HepG2 (cell line): ENCODE results near the gene TLCD5. TPM values are rescaled to one million over a fixed set of nuclear protein-coding genes. Genes with fewer than 3 reads are reported as not detected.

Experiments used
- ARNT2 ChIP-seq: sonication (generic); formaldehyde crosslinking; IDR thresholded peaks from 2 replicates; pipeline ENCODE4 v1.8.0; 2022; ENCODE audit warnings: mild to moderate bottlenecking, low read depth, missing genetic modification reagents, moderate library complexity
- ASH2L ChIP-seq: fragments of 300-600, 200-600 bp; sonication (generic); IDR thresholded peaks from 2 replicates; pipeline ENCODE4 v1.7.0; 2017; ENCODE audit warnings: low read depth, mild to moderate bottlenecking, moderate library complexity, mixed read lengths, low read length; ENCODE audit not compliant: insufficient read length
- BORCS8-MEF2B ChIP-seq: sonication (generic); formaldehyde crosslinking; IDR thresholded peaks from 2 replicates; pipeline ENCODE4 v1.8.0; 2022; ENCODE audit warnings: mild to moderate bottlenecking, missing genetic modification reagents
- CAMTA2 ChIP-seq: sonication (generic); formaldehyde crosslinking; IDR thresholded peaks from 2 replicates; pipeline ENCODE4 v1.4.0; 2020; ENCODE audit warnings: mild to moderate bottlenecking, missing genetic modification reagents, borderline replicate concordance
- ETS1 ChIP-seq: sonication (generic); formaldehyde crosslinking; IDR thresholded peaks from 2 replicates; pipeline ENCODE4 v1.4.0; 2020; ENCODE audit warnings: missing genetic modification reagents
- FOXC1 ChIP-seq: sonication (generic); formaldehyde crosslinking; IDR thresholded peaks from 2 replicates; pipeline ENCODE4 v1.8.0; 2022; ENCODE audit warnings: mild to moderate bottlenecking, missing genetic modification reagents, borderline replicate concordance
- FOXK1 ChIP-seq: sonication (generic); formaldehyde crosslinking; IDR thresholded peaks from 2 replicates; pipeline ENCODE4 v1.4.0; 2020; ENCODE audit warnings: low read depth, missing genetic modification reagents, borderline replicate concordance
- GTF2F1 ChIP-seq: fragments of 150-350 bp; IDR thresholded peaks from 2 replicates; pipeline ENCODE4 v1.6.1; 2014; ENCODE audit warnings: low read length
- HNF1A ChIP-seq, 2 experiments: sonication (generic) in 1 of 2; formaldehyde crosslinking in 1 of 2; IDR thresholded peaks; 2 replicates each; pipeline versions ENCODE4 v1.4.0 to v1.6.1; 2016 to 2020; ENCODE audit warnings: borderline replicate concordance in 1 of 2, low read depth in 1 of 2, mild to moderate bottlenecking in 1 of 2, missing genetic modification reagents in 1 of 2
- SRSF4 ChIP-seq: fragments of 200-400 bp; formaldehyde crosslinking; IDR thresholded peaks from one replicate; pipeline ENCODE4 v1.6.1; 2018; ENCODE audit warnings: mild to moderate bottlenecking, low read depth, low read length, moderate library complexity; ENCODE audit not compliant: poor library complexity, severe bottlenecking
- TBX2 ChIP-seq: sonication (generic); formaldehyde crosslinking; IDR thresholded peaks from 2 replicates; pipeline ENCODE4 v1.5.0; 2020; ENCODE audit warnings: missing genetic modification reagents, mild to moderate bottlenecking, borderline replicate concordance
- THAP8 ChIP-seq: sonication (generic); formaldehyde crosslinking; IDR thresholded peaks from 2 replicates; pipeline ENCODE4 v1.5.1; 2020; ENCODE audit warnings: missing genetic modification reagents, mild to moderate bottlenecking, borderline replicate concordance
- ZBTB7B ChIP-seq: sonication (generic); formaldehyde crosslinking; IDR thresholded peaks from 2 replicates; pipeline ENCODE4 v1.4.0; 2020; ENCODE audit warnings: missing genetic modification reagents
- ZFP36L1 ChIP-seq: sonication (generic); formaldehyde crosslinking; IDR thresholded peaks from 2 replicates; pipeline ENCODE4 v1.8.0; 2022; ENCODE audit warnings: mild to moderate bottlenecking, missing genetic modification reagents, moderate library complexity
- ZNF256 ChIP-seq: sonication (generic); formaldehyde crosslinking; conservative IDR thresholded peaks from 2 replicates; pipeline ENCODE4 v1.4.0; 2020; ENCODE audit warnings: missing genetic modification reagents
- ZNF292 ChIP-seq: sonication (generic); formaldehyde crosslinking; IDR thresholded peaks from 2 replicates; pipeline ENCODE4 v1.8.1; 2022; ENCODE audit warnings: mild to moderate bottlenecking, low read depth, missing genetic modification reagents, borderline replicate concordance
- ZNF468 ChIP-seq: sonication (generic); formaldehyde crosslinking; IDR thresholded peaks from 2 replicates; pipeline ENCODE4 v1.8.0; 2022; ENCODE audit warnings: mild to moderate bottlenecking, moderate library complexity, missing genetic modification reagents
- ZNF580 ChIP-seq: IDR thresholded peaks from 2 replicates; pipeline ENCODE4 v1.6.1; 2016; ENCODE audit warnings: low read depth, borderline replicate concordance
- ZNF773 ChIP-seq: sonication (generic); formaldehyde crosslinking; IDR thresholded peaks from 2 replicates; pipeline ENCODE4 v1.4.0; 2020; ENCODE audit warnings: missing genetic modification reagents, borderline replicate concordance
- ZSCAN20 ChIP-seq: sonication (generic); formaldehyde crosslinking; IDR thresholded peaks from 2 replicates; pipeline ENCODE4 v1.4.0; 2020; ENCODE audit warnings: missing genetic modification reagents, mild to moderate bottlenecking, borderline replicate concordance
- polyA plus RNA-seq, 8 experiments: library from polyadenylated mRNA; depleted of rRNA in 3 of 8; stranded (reverse) in 7 of 8; unstranded in 1 of 8; fragments of >200 nt; fragmentation: Illumina TruSeq in 4 of 8; extraction: Trizol in 4 of 8; gene quantifications; 2 replicates each; pipeline versions ENCODE4 v1.2.1 to v1.2.3, GENCODE V29; 2011 to 2016; ENCODE audit warnings: low read depth in 4 of 8, missing spikeins in 1 of 8, mixed read lengths in 1 of 8; ENCODE audit not compliant: insufficient read depth in 1 of 8
- total RNA-seq, 5 experiments: library from RNA; depleted of rRNA; stranded (reverse); fragments of >200 nt; fragmentation: Illumina TruSeq; extraction: Trizol; gene quantifications; 2 replicates each; pipeline ENCODE4 v1.2.3, GENCODE V29; 2016; ENCODE audit warnings: low read depth in 1 of 5

TLCD5 gene
- total and polyA plus RNA-seq, 2 of the 13 experiments (the other 11 are each of a cell fraction or from before 2014, with no cell fraction given), result 6.1 to 7.6 TPM

GRCh38 chr11:120335908-120336640 lies 11.0 kb downstream of the TLCD5 start, which contains the start of gene ARHGEF12 (continued):
- TF ChIP-seq HNF1A (IDR thresholded peaks at IDR 0.05; ENCODE audit: low read depth) (no peak), HNF1A (CRISPR knock-in tag; IDR thresholded peaks at IDR 0.05; ENCODE audit: borderline replicate concordance) (peak; percentile 80; the same call in 1 of the 2 replicates), THAP8 (no peak), ETS1 (CRISPR knock-in tag) (no peak), ZFP36L1 (CRISPR knock-in tag) (peak; percentile 70; the same call in 1 of the 2 replicates), ZNF292 (CRISPR knock-in tag) (peak; percentile 71), ZNF468 (CRISPR knock-in tag) (no peak), ZSCAN20 (no peak), FOXK1 (peak; percentile 59; the same call in 1 of the 2 replicates), CAMTA2 (CRISPR knock-in tag) (no peak), BORCS8-MEF2B (CRISPR knock-in tag) (peak; percentile 74), ZNF773 (CRISPR knock-in tag) (no peak), ZNF256 (CRISPR knock-in tag) (no peak), GTF2F1 (no peak), ZBTB7B (peak; percentile 98), FOXC1 (CRISPR knock-in tag) (peak; percentile 61; the same call in 1 of the 2 replicates), ARNT2 (CRISPR knock-in tag) (peak; percentile 74; the same call in 1 of the 2 replicates), TBX2 (CRISPR knock-in tag) (peak; percentile 76; the same call in 1 of the 2 replicates), ZNF580 (CRISPR knock-in tag) (peak; percentile 65; the same call in 1 of the 2 replicates), ASH2L (peak; percentile 71), SRSF4 (no peak)
